ENCODE measurements around the gene HABP4. TPM values are rescaled to one million over a fixed set of nuclear protein-coding genes. Genes with fewer than 3 reads are reported as not detected.

The HABP4 gene
- total RNA-seq, 4 donors from 2014 or later = 9.2 to 23.4 (median 14.2) TPM

GRCh38 chr9:96436456-96437126 is 13.4 kb upstream of the HABP4 start:
- DNase-seq (ENCODE audit: low spot score) = no peak
- ATAC-seq (ENCODE audit: low FRiP score) = no peak
- TF ChIP-seq, protein P1, sequence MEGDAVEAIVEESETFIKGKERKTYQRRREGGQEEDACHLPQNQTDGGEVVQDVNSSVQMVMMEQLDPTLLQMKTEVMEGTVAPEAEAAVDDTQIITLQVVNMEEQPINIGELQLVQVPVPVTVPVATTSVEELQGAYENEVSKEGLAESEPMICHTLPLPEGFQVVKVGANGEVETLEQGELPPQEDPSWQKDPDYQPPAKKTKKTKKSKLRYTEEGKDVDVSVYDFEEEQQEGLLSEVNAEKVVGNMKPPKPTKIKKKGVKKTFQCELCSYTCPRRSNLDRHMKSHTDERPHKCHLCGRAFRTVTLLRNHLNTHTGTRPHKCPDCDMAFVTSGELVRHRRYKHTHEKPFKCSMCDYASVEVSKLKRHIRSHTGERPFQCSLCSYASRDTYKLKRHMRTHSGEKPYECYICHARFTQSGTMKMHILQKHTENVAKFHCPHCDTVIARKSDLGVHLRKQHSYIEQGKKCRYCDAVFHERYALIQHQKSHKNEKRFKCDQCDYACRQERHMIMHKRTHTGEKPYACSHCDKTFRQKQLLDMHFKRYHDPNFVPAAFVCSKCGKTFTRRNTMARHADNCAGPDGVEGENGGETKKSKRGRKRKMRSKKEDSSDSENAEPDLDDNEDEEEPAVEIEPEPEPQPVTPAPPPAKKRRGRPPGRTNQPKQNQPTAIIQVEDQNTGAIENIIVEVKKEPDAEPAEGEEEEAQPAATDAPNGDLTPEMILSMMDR (IDR thresholded peaks at IDR 0.05) = no peak

GRCh38 chr9:96437454-96437853 is 12.5 kb upstream of the HABP4 start:
- DNase-seq (ENCODE audit: low spot score) = no peak
- TF ChIP-seq, protein P1 (IDR thresholded peaks at IDR 0.05) = no peak
- ATAC-seq (ENCODE audit: low FRiP score) = no peak

DNA sequence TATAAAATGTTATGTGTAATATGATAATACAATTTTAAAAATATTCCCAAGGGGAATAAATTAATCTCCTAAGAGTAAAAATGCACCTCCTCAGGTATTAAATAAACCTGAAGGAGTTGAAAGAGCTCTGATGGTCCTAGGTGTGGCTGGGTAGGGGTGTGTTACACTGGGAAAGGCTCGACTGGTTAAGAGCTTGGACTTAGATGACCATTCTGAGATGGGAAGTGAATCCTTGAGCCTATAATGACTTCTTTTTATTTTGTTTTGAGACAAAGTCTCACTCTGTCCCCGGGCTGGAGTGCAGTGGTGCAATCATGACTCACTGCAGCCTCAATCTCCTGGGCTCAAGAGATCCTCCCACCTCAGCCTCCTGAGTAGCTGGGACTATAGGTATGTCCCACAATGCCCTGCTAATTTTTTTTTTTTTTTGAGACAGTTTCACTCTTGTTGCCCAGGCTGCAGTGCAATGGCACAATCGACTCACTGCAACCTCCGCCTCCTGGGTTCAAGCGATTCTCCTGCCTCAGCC is 9.2 kb upstream of the HABP4 start:
- DNase-seq (ENCODE audit: low spot score) (no peak), ATAC-seq (ENCODE audit: low FRiP score) (no peak)
- TF ChIP-seq, protein P1 (IDR thresholded peaks at IDR 0.05) = no peak

GRCh38 chr9:96441798-96442445 is 8.0 kb upstream of the HABP4 start:
- no peak for ATAC-seq (ENCODE audit: low FRiP score)
- TF ChIP-seq, protein P1 (IDR thresholded peaks at IDR 0.05) = no peak
- no peak for DNase-seq (ENCODE audit: low spot score)

GRCh38 chr9:96442491-96442890 is 7.5 kb upstream of the HABP4 start:
- ATAC-seq (ENCODE audit: low FRiP score) (no peak), DNase-seq (ENCODE audit: low spot score) (no peak)
- TF ChIP-seq, protein P1 (IDR thresholded peaks at IDR 0.05) = no peak

DNA sequence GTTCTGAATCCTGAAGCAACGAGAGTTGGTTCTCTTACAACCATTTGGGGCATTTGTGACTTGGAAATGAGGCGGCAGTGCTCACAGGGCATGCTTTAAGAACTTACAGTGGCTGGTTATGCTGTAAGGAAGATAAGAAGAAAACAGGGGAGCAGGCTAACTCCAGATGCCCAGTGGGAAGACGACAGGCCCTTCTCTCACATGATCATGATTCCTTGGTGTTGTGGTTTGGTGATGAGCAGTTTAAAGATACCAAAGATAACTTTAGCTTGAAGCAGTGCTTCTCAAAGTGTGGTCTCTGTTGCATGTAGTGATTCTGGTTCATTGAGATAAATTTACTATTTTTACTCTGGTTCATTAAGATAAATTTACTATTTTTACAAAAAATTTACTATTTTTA is 2.6 kb upstream of the HABP4 start:
- no peak for DNase-seq (ENCODE audit: low spot score)
- no peak for ATAC-seq (ENCODE audit: low FRiP score)
- TF ChIP-seq, protein P1 (IDR thresholded peaks at IDR 0.05) = no peak

All from omental fat pad (tissue), 4 donors.